Right atrium auricular region (tissue), 2 donors: ENCODE measurements around the gene UBAC2. TPM values are rescaled to one million over a fixed set of nuclear protein-coding genes. Genes with fewer than 3 reads are reported as not detected.

Experiments used
- DNase-seq: peaks from one replicate; pipeline ENCODE4 v3.0.0-alpha.2; 2019; ENCODE audit warnings: low spot score
- H3K27ac ChIP-seq, 2 donors: fragments of 200-600 bp; sonication (generic); 1 replicate in 1 of 2; 2 replicates in 1 of 2; pipeline ENCODE4 v1.5.1; 2016 to 2019
- H3K27me3 ChIP-seq, 2 donors: fragments of 200-600 bp; sonication (generic); one replicate each; pipeline versions ENCODE4 v1.5.1 to v1.6.0; 2017 to 2019
- H3K36me3 ChIP-seq: fragments of 200-600 bp; sonication (generic); one replicate; pipeline ENCODE4 v1.5.1; 2016
- H3K4me1 ChIP-seq, 2 donors: fragments of 200-600 bp; sonication (generic); one replicate each; pipeline versions ENCODE4 v1.5.1 to v1.6.0; 2017 to 2019
- H3K4me3 ChIP-seq, 2 donors: fragments of 200-600 bp; sonication (generic); 1 replicate in 1 of 2; 2 replicates in 1 of 2; pipeline ENCODE4 v1.5.1; 2017 to 2019; ENCODE audit warnings: mild to moderate bottlenecking in 1 of 2, moderate library complexity in 1 of 2
- H3K9me3 ChIP-seq, 2 donors: fragments of 200-600 bp; sonication (generic); one replicate each; pipeline ENCODE4 v1.5.1; 2019
- CTCF ChIP-seq, 2 donors: fragments of 200-600 bp; sonication (generic); IDR thresholded peaks; one replicate each; pipeline ENCODE4 v1.5.1; 2019; ENCODE audit warnings: antibody characterized with exemption in 2 of 2
- total RNA-seq, 2 donors: library from RNA; depleted of rRNA; stranded (reverse); fragments of >200 nt; gene quantifications; one replicate each; pipeline ENCODE4 v1.1.0, GENCODE V29; 2016

Gene UBAC2
- total RNA-seq, 2 donors from 2014 or later = 47.5 to 50.7 TPM

- Histone ChIP-seq H3K27ac (peak overlapping the region in 1 of 2 donors; percentile 74), H3K4me3 (no peak overlapping the region), H3K36me3 (no peaks in the 10 kb centered on the region), H3K9me3 (peaks cover 0 to 9% of the 10 kb centered on the region in 2 donors), H3K4me1 (peaks cover 0 to 43% of the 10 kb centered on the region in 2 donors), H3K27me3 (no peaks in the 10 kb centered on the region)
- no peak for TF ChIP-seq CTCF (IDR thresholded peaks at IDR 0.05)
- no peak for DNase-seq
These were observed 21.0 kb downstream of the UBAC2 start for GRCh38 chr13:99221567-99222239.

DNA sequence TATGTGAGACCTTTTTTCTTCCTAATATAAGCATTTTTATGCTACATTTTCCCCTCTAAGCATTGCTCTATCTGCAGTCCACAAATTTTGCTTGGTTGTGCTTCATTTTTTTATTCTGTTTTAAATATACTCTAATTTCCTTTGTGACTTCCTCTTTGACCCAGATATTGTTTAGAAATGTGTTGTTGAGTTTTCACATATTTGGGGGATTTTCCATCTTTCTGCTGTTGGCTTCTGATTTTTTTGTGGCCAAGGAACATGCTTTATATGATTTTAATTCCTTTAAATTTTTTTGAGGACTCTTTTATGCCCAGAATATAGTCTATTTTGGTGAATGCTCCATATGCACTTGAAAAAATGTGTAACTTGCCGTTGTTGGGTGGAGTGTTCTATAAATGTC is 22.9 kb downstream of the UBAC2 start:
- no peaks in the 10 kb centered on the region for H3K36me3 ChIP-seq
- no peak overlapping the region for H3K27ac ChIP-seq
- H3K4me1 ChIP-seq = peaks cover 0 to 40% of the 10 kb centered on the region in 2 donors
- TF ChIP-seq CTCF (IDR thresholded peaks at IDR 0.05) = no peak
- peaks cover 0 to 9% of the 10 kb centered on the region in 2 donors for H3K9me3 ChIP-seq
- H3K27me3 ChIP-seq = no peaks in the 10 kb centered on the region
- H3K4me3 ChIP-seq = no peak overlapping the region
- DNase-seq = no peak

GRCh38 chr13:99224021-99224420 is 23.4 kb downstream of the UBAC2 start:
- TF ChIP-seq CTCF (IDR thresholded peaks at IDR 0.05) = no peak
- DNase-seq = no peak
- H3K9me3 ChIP-seq = peaks cover 0 to 9% of the 10 kb centered on the region in 2 donors
- H3K27ac ChIP-seq = no peak overlapping the region
- H3K4me1 ChIP-seq = peaks cover 0 to 40% of the 10 kb centered on the region in 2 donors
- no peak overlapping the region for H3K4me3 ChIP-seq
- H3K36me3 ChIP-seq = no peaks in the 10 kb centered on the region
- H3K27me3 ChIP-seq = no peaks in the 10 kb centered on the region

GRCh38 chr13:99225078-99225477 is 24.4 kb downstream of the UBAC2 start:
- Histone ChIP-seq H3K27me3 (no peaks in the 10 kb centered on the region), H3K36me3 (no peaks in the 10 kb centered on the region), H3K4me3 (no peak overlapping the region), H3K9me3 (peaks cover 0 to 9% of the 10 kb centered on the region in 2 donors), H3K4me1 (peaks cover 0 to 43% of the 10 kb centered on the region in 2 donors), H3K27ac (no peak overlapping the region)
- no peak for TF ChIP-seq CTCF (IDR thresholded peaks at IDR 0.05)
- no peak for DNase-seq

- Histone ChIP-seq H3K27ac (no peak overlapping the region), H3K4me1 (peaks cover 0 to 45% of the 10 kb centered on the region in 2 donors), H3K36me3 (no peaks in the 10 kb centered on the region)
These were observed 25.9 kb downstream of the UBAC2 start for GRCh38 chr13:99226513-99226912.

More at GRCh38 chr13:99226513-99226912, 25.9 kb downstream of the UBAC2 start:
- no peak for DNase-seq
- H3K27me3 ChIP-seq = no peaks in the 10 kb centered on the region
- peaks cover 0 to 9% of the 10 kb centered on the region in 2 donors for H3K9me3 ChIP-seq
- TF ChIP-seq CTCF (IDR thresholded peaks at IDR 0.05) = no peak
- H3K4me3 ChIP-seq = no peak overlapping the region
